CD1c-positive myeloid dendritic cell (primary cell): Measurements from ENCODE around the gene THADA.
A peak's percentile ranks its signal among the peaks of the same experiment; 100 is the strongest.

Experiments used
- DNase-seq: peaks from one replicate; pipeline ENCODE4 v3.0.0-alpha.2; 2016; ENCODE audit errors: extremely low spot score

Gene THADA

GRCh38 chr2:43210467-43211303 lies 385.2 kb downstream of the THADA start:
- peak; percentile 86 for DNase-seq

- no peak for DNase-seq
Observed at GRCh38 chr2:43210125-43210466, 385.7 kb downstream of the THADA start.

- no peak for DNase-seq
Observed at GRCh38 chr2:43209204-43209717, 386.6 kb downstream of the THADA start.

- no peak for DNase-seq
Observed at GRCh38 chr2:43207553-43208300, 388.1 kb downstream of the THADA start.

- DNase-seq: no peak
Observed at GRCh38 chr2:43206602-43207001, 389.2 kb downstream of the THADA start.

- no peak for DNase-seq
Observed at GRCh38 chr2:43203373-43203772, 392.5 kb downstream of the THADA start.

- DNase-seq: no peak
Observed at GRCh38 chr2:43202289-43202688, 393.5 kb downstream of the THADA start.

GRCh38 chr2:43201497-43201896 lies 394.3 kb downstream of the THADA start:
- DNase-seq: peak; percentile 15

GRCh38 chr2:43201016-43201415 lies 394.8 kb downstream of the THADA start:
- no peak for DNase-seq

- no peak for DNase-seq
Observed at GRCh38 chr2:43199492-43200488, 396.0 kb downstream of the THADA start.

- DNase-seq: no peak
Observed at GRCh38 chr2:43198263-43198662, 397.6 kb downstream of the THADA start.

GRCh38 chr2:43197588-43197896 lies 398.3 kb downstream of the THADA start:
- no peak for DNase-seq

- peak; percentile 16 for DNase-seq
Observed at GRCh38 chr2:43196768-43197587, 398.9 kb downstream of the THADA start.

GRCh38 chr2:43194121-43194869 lies 401.5 kb downstream of the THADA start:
- no peak for DNase-seq

- no peak for DNase-seq
Observed at GRCh38 chr2:43193652-43194120, 402.2 kb downstream of the THADA start.

GRCh38 chr2:43192744-43193651 lies 402.8 kb downstream of the THADA start:
- DNase-seq: no peak

- no peak for DNase-seq
Observed at GRCh38 chr2:43191947-43192516, 403.8 kb downstream of the THADA start.

- DNase-seq: no peak
Observed at GRCh38 chr2:43190311-43191052, 405.4 kb downstream of the THADA start.
